Measurements from ENCODE around the gene IL17RB.
A peak's percentile ranks its signal among the peaks of the same experiment; 100 is the strongest.

IL17RB gene

GRCh38 chr3:53845103-53845880 lies 1.1 kb upstream of the IL17RB start:
- no peak for DNase-seq (ENCODE audit: low read depth)

DNA sequence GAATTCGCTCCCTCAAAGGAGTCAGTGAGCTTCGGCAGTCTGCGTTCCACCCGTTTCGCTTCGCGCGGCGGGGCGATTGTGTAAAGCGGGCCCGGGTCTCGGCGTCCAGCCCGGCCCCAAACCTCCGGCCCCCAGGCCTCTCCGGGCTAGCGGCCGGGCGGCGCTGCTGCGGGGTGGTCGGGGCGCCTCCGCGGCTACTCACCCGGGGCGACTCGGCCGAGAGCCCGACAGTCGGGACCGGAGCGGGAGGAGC lies 561 bp upstream of the IL17RB start:
- TF ChIP-seq, protein P1, sequence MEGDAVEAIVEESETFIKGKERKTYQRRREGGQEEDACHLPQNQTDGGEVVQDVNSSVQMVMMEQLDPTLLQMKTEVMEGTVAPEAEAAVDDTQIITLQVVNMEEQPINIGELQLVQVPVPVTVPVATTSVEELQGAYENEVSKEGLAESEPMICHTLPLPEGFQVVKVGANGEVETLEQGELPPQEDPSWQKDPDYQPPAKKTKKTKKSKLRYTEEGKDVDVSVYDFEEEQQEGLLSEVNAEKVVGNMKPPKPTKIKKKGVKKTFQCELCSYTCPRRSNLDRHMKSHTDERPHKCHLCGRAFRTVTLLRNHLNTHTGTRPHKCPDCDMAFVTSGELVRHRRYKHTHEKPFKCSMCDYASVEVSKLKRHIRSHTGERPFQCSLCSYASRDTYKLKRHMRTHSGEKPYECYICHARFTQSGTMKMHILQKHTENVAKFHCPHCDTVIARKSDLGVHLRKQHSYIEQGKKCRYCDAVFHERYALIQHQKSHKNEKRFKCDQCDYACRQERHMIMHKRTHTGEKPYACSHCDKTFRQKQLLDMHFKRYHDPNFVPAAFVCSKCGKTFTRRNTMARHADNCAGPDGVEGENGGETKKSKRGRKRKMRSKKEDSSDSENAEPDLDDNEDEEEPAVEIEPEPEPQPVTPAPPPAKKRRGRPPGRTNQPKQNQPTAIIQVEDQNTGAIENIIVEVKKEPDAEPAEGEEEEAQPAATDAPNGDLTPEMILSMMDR (conservative IDR thresholded peaks at IDR 0.05; ENCODE audit: low read depth, low read length), result no peak
- no peak for DNase-seq (ENCODE audit: low read depth)
- peak overlapping the region; percentile 50 for H3K4me3 ChIP-seq (ENCODE audit: low read length)

More at GRCh38 chr3:53845103-53845880, 1.1 kb upstream of the IL17RB start:
- H3K4me3 ChIP-seq (ENCODE audit: low read length), result peak overlapping the region; percentile 50
- TF ChIP-seq, protein P1 (conservative IDR thresholded peaks at IDR 0.05; ENCODE audit: low read depth, low read length), result peak; percentile 40

GRCh38 chr3:53846851-53847155 lies 435 bp downstream of the IL17RB start:
- TF ChIP-seq, protein P1 (conservative IDR thresholded peaks at IDR 0.05; ENCODE audit: low read depth, low read length), result no peak
- peak overlapping the region; percentile 50 for H3K4me3 ChIP-seq (ENCODE audit: low read length)
- DNase-seq (ENCODE audit: low read depth), result no peak

- TF ChIP-seq, protein P1 (conservative IDR thresholded peaks at IDR 0.05; ENCODE audit: low read depth, low read length), result no peak
- DNase-seq (ENCODE audit: low read depth), result no peak
These were observed 3.5 kb downstream of the IL17RB start for GRCh38 chr3:53849916-53850315.

DNA sequence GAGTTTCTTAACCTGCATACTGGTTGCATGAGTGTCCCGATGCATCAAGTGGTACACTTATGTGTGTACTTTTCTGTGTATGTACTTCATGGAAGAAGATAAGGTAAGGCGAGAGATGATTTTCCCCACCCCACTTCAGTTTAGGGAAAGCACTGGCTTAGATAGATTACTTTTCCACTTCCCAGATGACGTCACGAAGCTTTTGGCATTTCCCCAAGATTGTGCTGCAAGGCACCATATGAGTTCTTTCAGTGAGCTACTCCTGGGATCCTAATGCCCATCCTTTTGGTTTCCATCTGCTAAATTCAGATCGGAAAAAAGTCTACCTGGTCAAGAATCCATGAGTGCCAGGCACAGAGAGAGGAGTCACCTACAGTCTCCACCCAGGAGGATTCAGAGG lies 4.5 kb downstream of the IL17RB start:
- H3K4me3 ChIP-seq (ENCODE audit: low read length), result no peak overlapping the region
- TF ChIP-seq, protein P1 (conservative IDR thresholded peaks at IDR 0.05; ENCODE audit: low read depth, low read length), result no peak
- no peak for DNase-seq (ENCODE audit: low read depth)

More at GRCh38 chr3:53849916-53850315, 3.5 kb downstream of the IL17RB start:
- no peak overlapping the region for H3K4me3 ChIP-seq (ENCODE audit: low read length)

- TF ChIP-seq, protein P1 (conservative IDR thresholded peaks at IDR 0.05; ENCODE audit: low read depth, low read length), result no peak
- H3K4me3 ChIP-seq (ENCODE audit: low read length), result no peak overlapping the region
- no peak for DNase-seq (ENCODE audit: low read depth)
These were observed 10.6 kb downstream of the IL17RB start for GRCh38 chr3:53856964-53857363.

GRCh38 chr3:53858096-53858741 lies 11.9 kb downstream of the IL17RB start:
- TF ChIP-seq, protein P1 (conservative IDR thresholded peaks at IDR 0.05; ENCODE audit: low read depth, low read length), result no peak
- no peak for DNase-seq (ENCODE audit: low read depth)
- no peak overlapping the region for H3K4me3 ChIP-seq (ENCODE audit: low read length)

All from retinal pigment epithelial cell (primary cell).